Ovary (tissue), 1 donor: ENCODE data around the gene RGS3.

ENCODE experiments used
- EP300 ChIP-seq: sonication (generic); formaldehyde crosslinking; IDR thresholded peaks from one replicate; pipeline ENCODE4 v1.6.1; 2017; ENCODE audit warnings: antibody characterized with exemption
- POLR2A ChIP-seq: fragments of 450-650 bp; IDR thresholded peaks from one replicate; pipeline ENCODE4 v1.6.1; 2017; ENCODE audit warnings: antibody characterized with exemption, mild to moderate bottlenecking, moderate library complexity

DNA sequence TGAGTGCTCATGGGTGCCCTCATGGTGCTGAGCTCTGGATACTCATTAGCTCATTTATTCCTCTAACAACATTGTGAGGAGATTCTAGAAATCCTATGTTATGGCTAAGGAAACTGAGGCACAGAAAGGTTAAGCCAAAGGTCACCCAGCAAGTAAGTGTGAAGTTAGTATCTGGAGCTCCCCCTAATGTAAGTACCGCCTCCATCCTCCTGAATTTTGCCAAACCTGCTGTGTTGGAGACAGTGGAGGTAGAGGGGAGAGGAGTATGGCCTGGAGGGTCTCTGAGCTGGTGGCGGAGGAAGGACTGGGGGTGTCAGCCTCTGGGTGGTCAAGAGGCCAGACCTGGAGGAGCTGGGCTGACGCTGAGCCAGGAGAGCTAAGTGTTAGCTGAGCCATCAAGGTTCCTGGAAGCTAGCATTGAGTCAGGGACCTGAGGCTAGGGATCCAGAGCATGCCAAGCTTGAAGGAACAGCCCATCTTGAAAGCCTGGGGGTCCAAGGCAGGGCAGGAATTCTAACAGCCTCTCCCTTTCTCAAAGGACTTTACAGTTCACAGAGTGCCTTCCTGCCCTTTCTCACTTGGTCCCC lies 114.8 kb downstream of the RGS3 start:
- TF ChIP-seq POLR2A (no peak), EP300 (no peak)
